Measurements from ENCODE around the gene STK40.

The STK40 gene

DNA sequence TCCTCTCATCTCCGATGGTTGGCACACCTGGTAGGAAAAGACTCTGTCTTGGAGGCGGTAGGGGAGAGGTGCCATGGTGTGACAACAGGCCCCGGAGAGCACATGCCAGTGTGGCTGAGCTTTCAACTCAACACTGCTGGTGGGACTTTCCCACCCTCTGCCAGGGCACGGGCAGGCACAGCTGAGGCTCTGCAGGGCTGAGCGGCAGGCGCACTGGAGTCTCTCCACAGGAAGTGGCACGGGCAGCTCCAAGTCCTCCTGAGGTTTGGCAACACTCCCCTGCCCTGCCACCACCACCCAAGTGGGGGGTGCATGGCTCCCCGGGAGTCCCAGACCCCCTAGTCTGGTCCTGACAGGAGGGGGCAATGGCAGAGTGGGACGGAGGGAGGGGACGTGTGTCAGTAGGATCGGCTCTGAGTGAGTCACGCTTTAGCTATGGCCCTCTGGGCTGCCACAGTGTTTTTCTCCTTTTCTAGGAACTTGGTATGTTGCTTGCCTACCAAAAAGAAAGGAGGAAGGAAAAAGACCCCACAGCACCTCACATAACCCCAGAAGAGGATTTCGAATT lies 35.0 kb downstream of the STK40 start:
- ATAC-seq (ENCODE audit: low read depth) (peak; percentile 77), DNase-seq (ENCODE audit: low spot score) (no peak)
- Histone ChIP-seq H3K9me3 (ENCODE audit: severe bottlenecking) (no peaks in the 10 kb centered on the region), H3K27ac (ENCODE audit: poor library complexity, severe bottlenecking) (peak overlapping the region; percentile 95), H3K27me3 (ENCODE audit: insufficient read depth, poor library complexity, severe bottlenecking) (no peaks in the 10 kb centered on the region), H3K4me3 (ENCODE audit: severe bottlenecking) (no peak overlapping the region), H3K36me3 (ENCODE audit: low read depth) (peaks cover 56% of the 10 kb centered on the region), H3K4me1 (ENCODE audit: insufficient read depth, poor library complexity, severe bottlenecking) (peaks cover 47% of the 10 kb centered on the region)
- TF ChIP-seq, protein P1, sequence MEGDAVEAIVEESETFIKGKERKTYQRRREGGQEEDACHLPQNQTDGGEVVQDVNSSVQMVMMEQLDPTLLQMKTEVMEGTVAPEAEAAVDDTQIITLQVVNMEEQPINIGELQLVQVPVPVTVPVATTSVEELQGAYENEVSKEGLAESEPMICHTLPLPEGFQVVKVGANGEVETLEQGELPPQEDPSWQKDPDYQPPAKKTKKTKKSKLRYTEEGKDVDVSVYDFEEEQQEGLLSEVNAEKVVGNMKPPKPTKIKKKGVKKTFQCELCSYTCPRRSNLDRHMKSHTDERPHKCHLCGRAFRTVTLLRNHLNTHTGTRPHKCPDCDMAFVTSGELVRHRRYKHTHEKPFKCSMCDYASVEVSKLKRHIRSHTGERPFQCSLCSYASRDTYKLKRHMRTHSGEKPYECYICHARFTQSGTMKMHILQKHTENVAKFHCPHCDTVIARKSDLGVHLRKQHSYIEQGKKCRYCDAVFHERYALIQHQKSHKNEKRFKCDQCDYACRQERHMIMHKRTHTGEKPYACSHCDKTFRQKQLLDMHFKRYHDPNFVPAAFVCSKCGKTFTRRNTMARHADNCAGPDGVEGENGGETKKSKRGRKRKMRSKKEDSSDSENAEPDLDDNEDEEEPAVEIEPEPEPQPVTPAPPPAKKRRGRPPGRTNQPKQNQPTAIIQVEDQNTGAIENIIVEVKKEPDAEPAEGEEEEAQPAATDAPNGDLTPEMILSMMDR (IDR thresholded peaks at IDR 0.05; ENCODE audit: poor library complexity, severe bottlenecking): no peak

DNA sequence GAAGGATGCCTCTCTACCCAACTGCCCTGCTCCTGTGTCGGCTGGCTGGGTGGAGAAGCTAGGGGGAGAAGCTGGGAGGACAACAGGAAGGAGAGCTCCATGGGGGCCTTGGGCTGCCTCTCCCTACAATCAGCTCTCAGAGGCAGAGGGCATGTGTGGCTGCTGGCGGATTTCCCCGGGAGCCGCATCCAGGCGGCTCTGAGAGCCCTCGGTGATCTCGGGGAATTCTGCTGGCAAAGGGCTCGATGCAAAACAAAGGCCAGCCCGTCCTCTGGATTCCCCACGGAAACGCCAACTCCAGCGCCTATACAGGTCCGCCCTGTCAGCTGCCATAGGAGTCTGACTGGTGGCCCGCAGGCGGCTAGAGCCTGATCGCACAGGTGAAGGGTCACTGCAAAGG lies 35.9 kb downstream of the STK40 start:
- Histone ChIP-seq H3K36me3 (ENCODE audit: low read depth) (peaks cover 50% of the 10 kb centered on the region), H3K4me1 (ENCODE audit: insufficient read depth, poor library complexity, severe bottlenecking) (peaks cover 47% of the 10 kb centered on the region)

DNA sequence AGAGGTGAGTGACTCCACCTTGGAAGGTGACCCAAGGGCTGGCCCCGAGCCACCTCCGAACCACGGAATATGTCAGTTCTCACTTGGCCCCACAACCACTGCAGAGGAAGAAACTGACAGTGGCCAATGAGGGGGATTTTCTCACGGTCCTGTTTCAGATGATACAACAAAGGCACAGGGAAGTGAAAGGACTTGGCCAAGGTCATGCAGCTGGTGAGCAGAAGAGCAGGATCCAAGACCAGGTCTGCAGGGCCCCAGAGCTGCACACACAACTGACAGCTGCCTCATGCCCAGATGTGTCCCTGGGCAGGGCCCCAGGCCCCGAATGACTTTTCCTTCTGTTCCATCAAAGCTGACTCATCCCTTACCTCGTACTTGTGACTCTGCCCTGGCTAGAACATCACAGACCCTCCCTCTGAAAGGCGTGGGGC lies 36.5 kb downstream of the STK40 start:
- ATAC-seq (ENCODE audit: low read depth) (peak; percentile 32), DNase-seq (ENCODE audit: low spot score) (no peak)
- H3K4me1 ChIP-seq (ENCODE audit: insufficient read depth, poor library complexity, severe bottlenecking): peaks cover 47% of the 10 kb centered on the region
- H3K4me3 ChIP-seq (ENCODE audit: severe bottlenecking): no peak overlapping the region
- H3K27ac ChIP-seq (ENCODE audit: poor library complexity, severe bottlenecking): peak overlapping the region; percentile 95
- no peaks in the 10 kb centered on the region for H3K27me3 ChIP-seq (ENCODE audit: insufficient read depth, poor library complexity, severe bottlenecking)
- peaks cover 47% of the 10 kb centered on the region for H3K36me3 ChIP-seq (ENCODE audit: low read depth)
- H3K9me3 ChIP-seq (ENCODE audit: severe bottlenecking): no peaks in the 10 kb centered on the region
- TF ChIP-seq, protein P1 (IDR thresholded peaks at IDR 0.05; ENCODE audit: poor library complexity, severe bottlenecking): no peak

More for the DNA sequence above, 35.9 kb downstream of the STK40 start:
- no peak for DNase-seq (ENCODE audit: low spot score)
- Histone ChIP-seq H3K27me3 (ENCODE audit: insufficient read depth, poor library complexity, severe bottlenecking) (no peaks in the 10 kb centered on the region), H3K9me3 (ENCODE audit: severe bottlenecking) (no peaks in the 10 kb centered on the region), H3K4me3 (ENCODE audit: severe bottlenecking) (no peak overlapping the region), H3K27ac (ENCODE audit: poor library complexity, severe bottlenecking) (peak overlapping the region; percentile 95)
- no peak for ATAC-seq (ENCODE audit: low read depth)
- TF ChIP-seq, protein P1 (IDR thresholded peaks at IDR 0.05; ENCODE audit: poor library complexity, severe bottlenecking): no peak

DNA sequence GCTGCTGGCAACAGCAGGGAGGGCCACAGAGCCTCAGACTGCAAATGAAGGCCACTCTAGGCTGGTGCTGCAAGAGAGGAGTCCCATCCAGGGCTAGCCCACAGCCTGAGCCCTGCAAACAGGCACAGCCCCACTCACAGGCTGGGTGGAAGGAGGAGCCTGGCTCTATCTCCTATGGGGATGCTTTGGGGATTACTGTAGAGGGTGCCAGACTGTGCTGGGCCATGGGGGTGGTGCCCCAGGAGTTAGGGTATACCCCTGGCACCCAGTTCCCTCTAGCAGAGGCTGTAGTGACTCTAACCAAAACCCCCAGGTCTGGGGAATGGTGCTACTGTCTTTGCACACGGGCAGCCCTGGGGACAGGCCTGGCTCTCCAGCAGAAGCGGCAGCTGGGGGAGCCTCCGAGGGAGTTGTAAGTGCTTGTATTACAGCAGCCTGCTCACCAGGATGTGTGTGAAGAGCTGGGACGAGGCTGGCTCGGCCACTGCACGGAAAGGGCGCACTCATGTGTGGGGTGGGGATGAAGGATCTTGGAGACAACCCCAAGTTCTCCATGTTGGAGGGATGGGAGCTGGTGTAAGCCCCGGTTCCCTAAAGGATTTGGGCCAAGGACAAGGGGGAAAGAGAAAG lies 38.9 kb downstream of the STK40 start:
- Histone ChIP-seq H3K4me1 (ENCODE audit: insufficient read depth, poor library complexity, severe bottlenecking) (peaks cover 34% of the 10 kb centered on the region), H3K36me3 (ENCODE audit: low read depth) (peaks cover 39% of the 10 kb centered on the region), H3K27ac (ENCODE audit: poor library complexity, severe bottlenecking) (no peak overlapping the region), H3K27me3 (ENCODE audit: insufficient read depth, poor library complexity, severe bottlenecking) (no peaks in the 10 kb centered on the region), H3K9me3 (ENCODE audit: severe bottlenecking) (no peaks in the 10 kb centered on the region), H3K4me3 (ENCODE audit: severe bottlenecking) (no peak overlapping the region)
- no peak for ATAC-seq (ENCODE audit: low read depth)
- no peak for DNase-seq (ENCODE audit: low spot score)
- TF ChIP-seq, protein P1 (IDR thresholded peaks at IDR 0.05; ENCODE audit: poor library complexity, severe bottlenecking): no peak

DNA sequence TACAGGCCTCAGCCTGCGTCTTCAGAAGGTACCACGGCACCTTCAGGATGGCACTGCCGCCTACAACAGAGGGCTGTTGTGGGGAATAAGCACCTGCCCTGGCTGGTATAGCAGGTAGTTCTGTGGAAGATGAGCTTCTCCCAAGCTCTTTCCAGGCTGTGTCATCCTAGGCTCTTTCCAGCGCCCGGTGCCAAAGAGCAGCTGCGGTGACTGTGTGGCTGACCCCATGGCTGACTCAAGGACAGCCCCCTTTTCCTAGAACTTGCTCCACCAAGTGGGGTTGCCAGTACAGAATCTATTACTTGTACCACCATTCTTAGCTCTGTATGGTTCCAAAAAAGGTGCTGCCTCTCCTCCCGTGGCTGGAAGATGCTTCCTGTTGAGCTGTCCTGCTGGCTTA lies 40.4 kb downstream of the STK40 start:
- Histone ChIP-seq H3K27ac (ENCODE audit: poor library complexity, severe bottlenecking) (no peak overlapping the region), H3K4me1 (ENCODE audit: insufficient read depth, poor library complexity, severe bottlenecking) (peaks cover 19% of the 10 kb centered on the region), H3K27me3 (ENCODE audit: insufficient read depth, poor library complexity, severe bottlenecking) (no peaks in the 10 kb centered on the region), H3K9me3 (ENCODE audit: severe bottlenecking) (no peaks in the 10 kb centered on the region), H3K36me3 (ENCODE audit: low read depth) (peaks cover 47% of the 10 kb centered on the region), H3K4me3 (ENCODE audit: severe bottlenecking) (no peak overlapping the region)
- ATAC-seq (ENCODE audit: low read depth) (no peak), DNase-seq (ENCODE audit: low spot score) (no peak)
- TF ChIP-seq, protein P1 (IDR thresholded peaks at IDR 0.05; ENCODE audit: poor library complexity, severe bottlenecking): no peak
